Neural progenitor cell (in vitro differentiated cells): Measurements from ENCODE around the gene HTR3D. TPM values are rescaled to one million over a fixed set of nuclear protein-coding genes. Genes with fewer than 3 reads are reported as not detected.
"Not testable (repeated sequence)": the region's sequence is repeated elsewhere in the genome, so short reads cannot be mapped to it uniquely, and the experiment has no call there.

Experiments used
- DNase-seq: peaks from one replicate; pipeline ENCODE4 v3.0.0-alpha.2; 2016; ENCODE audit warnings: low spot score
- H2AFZ ChIP-seq: fragments of 200-600 bp; sonication (generic); replicated peaks from 2 replicates; pipeline ENCODE4 v1.6.1; 2016; ENCODE audit warnings: antibody characterized with exemption
- H3F3A ChIP-seq: fragments of 200-600 bp; sonication (generic); 2 replicates; pipeline ENCODE4 v1.6.1; 2016; ENCODE audit warnings: antibody characterized with exemption, low read depth
- H3K27ac ChIP-seq: fragments of 200-600 bp; sonication (generic); 2 replicates; pipeline ENCODE4 v1.5.1; 2016; ENCODE audit warnings: mild to moderate bottlenecking
- H3K27me3 ChIP-seq: fragments of 200-600 bp; sonication (generic); 2 replicates; pipeline ENCODE4 v1.6.1; 2016; ENCODE audit warnings: mild to moderate bottlenecking, moderate library complexity
- H3K36me3 ChIP-seq: fragments of 200-600 bp; sonication (generic); 2 replicates; pipeline ENCODE4 v1.5.1; 2016
- H3K4me1 ChIP-seq: fragments of 200-600 bp; sonication (generic); 2 replicates; pipeline ENCODE4 v1.6.1; 2016; ENCODE audit warnings: mixed run types
- H3K4me2 ChIP-seq: fragments of 200-600 bp; sonication (generic); 2 replicates; pipeline ENCODE4 v1.6.1; 2016
- H3K4me3 ChIP-seq: fragments of 200-600 bp; sonication (generic); 2 replicates; pipeline ENCODE4 v1.5.1; 2016
- H3K79me2 ChIP-seq: fragments of 200-600 bp; sonication (generic); 2 replicates; pipeline ENCODE4 v1.6.1; 2016; ENCODE audit warnings: low read depth
- H3K9ac ChIP-seq: fragments of 200-600 bp; sonication (generic); 2 replicates; pipeline ENCODE4 v1.6.1; 2016
- H3K9me3 ChIP-seq: fragments of 200-600 bp; sonication (generic); 2 replicates; pipeline ENCODE4 v1.5.1; 2016; ENCODE audit warnings: low read depth
- H4K20me1 ChIP-seq: fragments of 200-600 bp; sonication (generic); 2 replicates; pipeline ENCODE4 v1.6.1; 2016; ENCODE audit warnings: low read depth
- H3K27ac Mint-ChIP-seq: 3 replicates; pipeline ENCODE4 v1.8.0; 2021; ENCODE audit warnings: mixed read lengths
- H3K27me3 Mint-ChIP-seq: 2 replicates; pipeline ENCODE4 v1.8.0; 2022; ENCODE audit warnings: low read depth, mild to moderate bottlenecking, inconsistent platforms, moderate library complexity, mixed read lengths; ENCODE audit not compliant: insufficient read depth
- H3K36me3 Mint-ChIP-seq: 3 replicates; pipeline ENCODE4 v1.8.0; 2021; ENCODE audit warnings: mixed read lengths
- H3K4me1 Mint-ChIP-seq: 3 replicates; pipeline ENCODE4 v1.8.0; 2021; ENCODE audit warnings: mixed read lengths
- H3K4me3 Mint-ChIP-seq: 3 replicates; pipeline ENCODE4 v1.8.0; 2021; ENCODE audit warnings: mild to moderate bottlenecking, moderate library complexity, mixed read lengths
- H3K9me3 Mint-ChIP-seq: 3 replicates; pipeline ENCODE4 v1.8.0; 2020; ENCODE audit warnings: mixed read lengths
- EZH2 ChIP-seq: fragments of 200-600 bp; sonication (generic); IDR thresholded peaks from 2 replicates; pipeline ENCODE4 v1.6.1; 2017; ENCODE audit warnings: antibody characterized with exemption, mild to moderate bottlenecking, moderate library complexity
- EZH2phosphoT487 ChIP-seq: fragments of 200-600 bp; sonication (generic); IDR thresholded peaks from 2 replicates; pipeline ENCODE4 v1.6.1; 2017; ENCODE audit warnings: antibody characterized with exemption
- total RNA-seq: library from RNA; depleted of rRNA; stranded (reverse); fragments of >200 nt; gene quantifications from 2 replicates; pipeline ENCODE4 v1.2.3, GENCODE V29; 2015; ENCODE audit warnings: low replicate concordance
- TF ChIP-seq, protein P1 (sequence below): fragments of 200-600 bp; sonication (generic); IDR thresholded peaks from 2 replicates; pipeline ENCODE4 v1.5.1; 2017; ENCODE audit warnings: antibody characterized with exemption, mild to moderate bottlenecking

The HTR3D gene
- total RNA-seq, 1 donor from 2014 or later = not detected

DNA sequence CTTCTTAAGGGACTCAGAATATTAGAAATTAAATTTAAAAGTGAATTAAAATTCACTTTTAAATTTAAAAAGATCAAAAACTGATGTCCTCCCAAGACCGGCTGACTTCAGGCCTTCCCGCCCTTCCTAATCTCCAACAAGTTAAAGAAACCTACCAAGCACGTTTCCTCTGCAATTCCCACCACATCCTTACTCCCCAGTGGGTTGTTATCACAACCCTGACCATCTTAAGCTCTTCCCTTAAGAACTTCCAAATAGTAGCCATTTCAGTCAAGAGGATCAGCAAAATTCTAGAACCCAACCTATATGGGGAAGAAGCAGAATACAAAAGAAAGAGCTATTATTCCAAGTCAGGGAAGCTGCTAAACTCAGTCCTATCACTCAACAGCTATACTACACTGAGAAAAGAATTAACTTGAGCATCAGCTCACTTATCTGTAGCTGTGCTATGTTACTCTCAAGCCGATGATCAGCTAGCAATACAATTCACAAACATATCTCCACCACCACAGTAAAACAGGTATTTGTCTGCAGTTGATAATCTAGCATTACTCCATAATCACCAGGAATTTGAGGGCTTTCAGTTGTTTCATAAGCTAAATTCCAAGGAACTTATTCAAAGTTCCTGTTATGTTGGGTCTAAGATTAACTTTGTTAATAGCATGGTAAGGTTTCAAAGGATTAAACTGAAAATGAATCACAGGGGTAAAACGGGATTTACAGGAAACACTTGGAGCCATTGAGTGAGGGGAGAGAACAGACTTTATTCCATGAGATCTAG, 28.2 kb upstream of the HTR3D start:
- H3K9me3 Mint-ChIP-seq = no peaks in the 10 kb centered on the region
- DNase-seq = no peak
- H3K36me3 ChIP-seq = no peaks in the 10 kb centered on the region
- TF ChIP-seq, protein P1, sequence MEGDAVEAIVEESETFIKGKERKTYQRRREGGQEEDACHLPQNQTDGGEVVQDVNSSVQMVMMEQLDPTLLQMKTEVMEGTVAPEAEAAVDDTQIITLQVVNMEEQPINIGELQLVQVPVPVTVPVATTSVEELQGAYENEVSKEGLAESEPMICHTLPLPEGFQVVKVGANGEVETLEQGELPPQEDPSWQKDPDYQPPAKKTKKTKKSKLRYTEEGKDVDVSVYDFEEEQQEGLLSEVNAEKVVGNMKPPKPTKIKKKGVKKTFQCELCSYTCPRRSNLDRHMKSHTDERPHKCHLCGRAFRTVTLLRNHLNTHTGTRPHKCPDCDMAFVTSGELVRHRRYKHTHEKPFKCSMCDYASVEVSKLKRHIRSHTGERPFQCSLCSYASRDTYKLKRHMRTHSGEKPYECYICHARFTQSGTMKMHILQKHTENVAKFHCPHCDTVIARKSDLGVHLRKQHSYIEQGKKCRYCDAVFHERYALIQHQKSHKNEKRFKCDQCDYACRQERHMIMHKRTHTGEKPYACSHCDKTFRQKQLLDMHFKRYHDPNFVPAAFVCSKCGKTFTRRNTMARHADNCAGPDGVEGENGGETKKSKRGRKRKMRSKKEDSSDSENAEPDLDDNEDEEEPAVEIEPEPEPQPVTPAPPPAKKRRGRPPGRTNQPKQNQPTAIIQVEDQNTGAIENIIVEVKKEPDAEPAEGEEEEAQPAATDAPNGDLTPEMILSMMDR = no peak
- TF ChIP-seq EZH2 (no peak), EZH2phosphoT487 (no peak)
- no peak overlapping the region for H3K27ac ChIP-seq
- no peak overlapping the region for H3K4me3 ChIP-seq
- no peaks in the 10 kb centered on the region for H3K4me1 ChIP-seq
- no peaks in the 10 kb centered on the region for H3K27me3 Mint-ChIP-seq
- H3K9ac ChIP-seq = no peak overlapping the region
- peaks cover 8% of the 10 kb centered on the region for H3K79me2 ChIP-seq
- H4K20me1 ChIP-seq = peaks cover 5% of the 10 kb centered on the region
- H3K36me3 Mint-ChIP-seq = peaks cover 5% of the 10 kb centered on the region
- H3K9me3 ChIP-seq = no peaks in the 10 kb centered on the region
- no peak overlapping the region for H3K27ac Mint-ChIP-seq
- H3K4me3 Mint-ChIP-seq = no peak overlapping the region
- peaks cover 18% of the 10 kb centered on the region for H3K4me1 Mint-ChIP-seq
- H3F3A ChIP-seq = no peaks in the 10 kb centered on the region
- no peak overlapping the region for H2AFZ ChIP-seq
- no peak overlapping the region for H3K4me2 ChIP-seq
- H3K27me3 ChIP-seq = no peaks in the 10 kb centered on the region

DNA sequence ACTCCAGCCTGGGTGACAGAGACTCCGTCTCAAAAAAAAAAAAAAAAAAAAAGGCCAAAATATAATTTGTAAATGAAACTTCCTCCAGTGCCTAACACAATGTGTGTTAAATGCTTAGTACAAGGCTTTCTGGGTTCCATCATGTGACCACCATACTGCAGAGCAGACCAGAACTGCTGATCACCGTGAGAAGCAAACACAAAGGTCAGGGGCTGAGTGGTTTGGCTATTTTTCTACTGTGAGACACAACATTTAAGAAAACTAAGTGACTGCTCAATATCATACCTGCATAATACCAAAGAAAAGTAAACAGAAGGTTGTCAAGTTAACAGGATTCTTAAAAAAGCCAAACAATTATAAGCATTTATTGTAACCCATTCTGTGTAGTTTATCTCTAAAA, 27.1 kb upstream of the HTR3D start:
- no peak for DNase-seq
- no peaks in the 10 kb centered on the region for H3K27me3 ChIP-seq
- no peaks in the 10 kb centered on the region for H3K4me1 ChIP-seq
- H3F3A ChIP-seq = no peaks in the 10 kb centered on the region
- TF ChIP-seq, protein P1 = no peak
- TF ChIP-seq EZH2phosphoT487 (no peak), EZH2 (no peak)
- no peaks in the 10 kb centered on the region for H3K9me3 ChIP-seq
- no peak overlapping the region for H2AFZ ChIP-seq
- no peak overlapping the region for H3K27ac ChIP-seq
- H3K4me2 ChIP-seq = no peak overlapping the region
- Mint-ChIP-seq H3K4me3 (no peak overlapping the region), H3K4me1 (peaks cover 18% of the 10 kb centered on the region), H3K27me3 (no peaks in the 10 kb centered on the region), H3K9me3 (no peaks in the 10 kb centered on the region), H3K27ac (no peak overlapping the region), H3K36me3 (peaks cover 5% of the 10 kb centered on the region)
- H3K36me3 ChIP-seq = peaks cover 5% of the 10 kb centered on the region
- H3K4me3 ChIP-seq = no peak overlapping the region
- no peak overlapping the region for H3K9ac ChIP-seq
- peaks cover under 1% of the 10 kb centered on the region for H4K20me1 ChIP-seq
- H3K79me2 ChIP-seq = peaks cover 4% of the 10 kb centered on the region

DNA sequence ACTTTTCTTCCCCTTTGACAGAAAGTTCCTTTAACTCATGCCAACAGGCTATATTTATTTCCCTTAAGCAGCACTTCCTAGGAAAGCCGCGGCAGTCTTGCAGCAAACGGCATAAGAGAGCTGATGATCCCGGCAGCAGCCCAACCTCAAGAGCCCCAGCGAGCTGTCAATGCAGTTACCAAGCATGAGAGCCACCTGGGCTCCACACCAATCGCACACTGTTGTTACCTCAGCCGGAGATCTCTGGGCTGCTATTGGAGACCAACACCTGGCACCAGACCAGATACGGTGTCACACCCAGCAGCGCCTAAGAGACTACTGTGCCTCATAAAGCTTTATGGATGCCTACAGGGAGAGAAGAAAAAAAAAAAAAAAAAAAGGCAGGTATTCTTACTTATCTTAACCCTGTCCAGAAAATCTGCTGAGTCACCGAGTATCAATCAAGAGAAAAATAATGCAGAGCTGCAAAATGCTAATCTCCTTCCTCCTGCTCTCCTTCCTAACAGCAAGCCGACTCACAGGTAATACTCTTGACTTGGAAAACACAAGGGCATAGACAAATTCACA, 25.5 kb upstream of the HTR3D start:
- H3K4me2 ChIP-seq = no peak overlapping the region
- peaks cover 7% of the 10 kb centered on the region for H3K36me3 ChIP-seq
- H3K36me3 Mint-ChIP-seq = peaks cover 4% of the 10 kb centered on the region
- H2AFZ ChIP-seq = no peak overlapping the region
- no peak overlapping the region for H3K4me3 Mint-ChIP-seq
- H3K4me3 ChIP-seq = no peak overlapping the region
- H3K27ac Mint-ChIP-seq = no peak overlapping the region
- H3K4me1 ChIP-seq = no peaks in the 10 kb centered on the region
- peaks cover 18% of the 10 kb centered on the region for H3K4me1 Mint-ChIP-seq
- TF ChIP-seq, protein P1 = no peak
- TF ChIP-seq EZH2phosphoT487 = no peak
- no peak for TF ChIP-seq EZH2
- H3F3A ChIP-seq = no peaks in the 10 kb centered on the region
- H3K27ac ChIP-seq = peak overlapping the region; percentile 42
- H4K20me1 ChIP-seq = no peaks in the 10 kb centered on the region
- H3K27me3 Mint-ChIP-seq = no peaks in the 10 kb centered on the region
- H3K9me3 Mint-ChIP-seq = no peaks in the 10 kb centered on the region
- no peak overlapping the region for H3K9ac ChIP-seq
- no peaks in the 10 kb centered on the region for H3K27me3 ChIP-seq
- no peak for DNase-seq
- no peaks in the 10 kb centered on the region for H3K79me2 ChIP-seq
- H3K9me3 ChIP-seq = no peaks in the 10 kb centered on the region

DNA sequence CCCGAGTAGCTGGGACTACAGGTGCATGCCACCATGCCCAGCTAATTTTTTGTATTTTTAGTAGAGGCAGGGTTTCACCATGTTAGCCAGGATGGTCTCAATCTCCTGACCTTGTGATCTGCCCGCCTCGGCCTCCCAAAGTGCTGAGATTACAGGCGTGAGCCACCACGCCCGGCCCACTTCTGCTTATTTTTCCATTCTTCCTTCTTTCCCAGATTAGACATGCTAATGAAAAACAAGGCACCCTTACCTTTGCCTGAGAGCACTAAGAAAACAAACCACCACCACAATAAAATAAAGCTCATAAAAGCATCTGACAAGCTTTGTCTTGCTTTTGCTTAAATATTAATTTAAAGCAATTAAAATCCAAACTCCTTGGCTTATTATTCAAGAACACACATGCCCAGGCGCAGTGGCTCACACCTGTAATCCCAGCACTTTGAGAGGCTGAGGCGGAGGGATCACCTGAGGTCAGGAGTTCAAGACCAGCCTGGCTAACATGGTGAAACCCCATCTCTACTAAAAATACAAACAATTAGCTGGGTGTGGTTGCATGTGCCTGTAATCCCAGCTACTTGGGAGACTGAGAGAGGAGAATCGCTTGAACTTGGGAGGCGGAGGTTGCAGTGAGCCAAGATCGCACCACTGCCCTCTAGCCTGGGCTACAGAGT, 24.3 kb upstream of the HTR3D start:
- not testable (repeated sequence) for H3K27ac Mint-ChIP-seq, H3K27ac ChIP-seq, H3K4me2 ChIP-seq, H3K36me3 ChIP-seq, H3K9ac ChIP-seq, H3K9me3 Mint-ChIP-seq, H3K27me3 Mint-ChIP-seq, H3K4me1 ChIP-seq, H3K4me3 ChIP-seq, DNase-seq, H3K36me3 Mint-ChIP-seq, H4K20me1 ChIP-seq, H3K79me2 ChIP-seq, H3K4me3 Mint-ChIP-seq, H2AFZ ChIP-seq, H3K27me3 ChIP-seq, H3F3A ChIP-seq, H3K9me3 ChIP-seq
- H3K4me1 Mint-ChIP-seq = peaks cover 18% of the 10 kb centered on the region
